Trophoblast cell (in vitro differentiated cells and primary cell): ENCODE measurements around the gene SLC36A2.

Experiments used
- DNase-seq, 2 donors: peaks; one replicate each; pipeline ENCODE4 v3.0.0-alpha.2; 2016
- H2AFZ ChIP-seq: 2 replicates; pipeline ENCODE4 v1.6.1; 2013; ENCODE audit warnings: low read length, moderate library complexity, mild to moderate bottlenecking; ENCODE audit not compliant: insufficient read depth, poor library complexity
- H2AK5ac ChIP-seq: 2 replicates; pipeline ENCODE4 v1.6.1; 2013; ENCODE audit warnings: mild to moderate bottlenecking, low read length
- H2BK120ac ChIP-seq: 2 replicates; pipeline ENCODE4 v1.6.1; 2013; ENCODE audit warnings: low read length, mild to moderate bottlenecking, moderate library complexity; ENCODE audit not compliant: insufficient read depth, poor library complexity
- H2BK12ac ChIP-seq: 2 replicates; pipeline ENCODE4 v1.6.1; 2013; ENCODE audit warnings: mild to moderate bottlenecking, low read length, moderate library complexity
- H2BK5ac ChIP-seq: 2 replicates; pipeline ENCODE4 v1.6.1; 2013; ENCODE audit warnings: low read length, low read depth, moderate library complexity, mild to moderate bottlenecking; ENCODE audit not compliant: poor library complexity
- H3K14ac ChIP-seq: 2 replicates; pipeline ENCODE4 v1.6.1; 2013; ENCODE audit warnings: mild to moderate bottlenecking, low read length
- H3K18ac ChIP-seq: 2 replicates; pipeline ENCODE4 v1.6.1; 2013; ENCODE audit warnings: mild to moderate bottlenecking, low read length
- H3K23ac ChIP-seq: 2 replicates; pipeline ENCODE4 v1.6.1; 2013; ENCODE audit warnings: low read length
- H3K27ac ChIP-seq: 2 replicates; pipeline ENCODE4 v1.5.1; 2013; ENCODE audit warnings: low read depth, mild to moderate bottlenecking, inconsistent platforms, low read length, moderate library complexity
- H3K27me3 ChIP-seq: 2 replicates; pipeline ENCODE4 v1.6.1; 2013; ENCODE audit warnings: inconsistent platforms, mild to moderate bottlenecking, low read length, moderate library complexity; ENCODE audit not compliant: insufficient read depth
- H3K36me3 ChIP-seq, 2 experiments: 1 replicate in 1 of 2; 2 replicates in 1 of 2; pipeline ENCODE4 v1.6.1; 2013; ENCODE audit warnings: low read length in 2 of 2, mild to moderate bottlenecking in 2 of 2, moderate library complexity in 1 of 2; ENCODE audit not compliant: insufficient read depth in 2 of 2, control insufficient read depth in 1 of 2
- H3K4ac ChIP-seq: 2 replicates; pipeline ENCODE4 v1.6.1; 2013; ENCODE audit warnings: low read depth, mild to moderate bottlenecking, low read length, moderate library complexity
- H3K4me1 ChIP-seq, 2 experiments: 1 replicate in 1 of 2; 2 replicates in 1 of 2; pipeline ENCODE4 v1.6.1; 2013; ENCODE audit warnings: low read length in 2 of 2, mild to moderate bottlenecking in 2 of 2, moderate library complexity in 1 of 2; ENCODE audit not compliant: insufficient read depth in 2 of 2, control insufficient read depth in 1 of 2
- H3K4me2 ChIP-seq: 2 replicates; pipeline ENCODE4 v1.6.1; 2013; ENCODE audit warnings: inconsistent platforms, mild to moderate bottlenecking, low read length, moderate library complexity
- H3K4me3 ChIP-seq: 2 replicates; pipeline ENCODE4 v1.5.1; 2013; ENCODE audit warnings: mild to moderate bottlenecking, low read depth, low read length, inconsistent platforms
- H3K79me1 ChIP-seq: one replicate; pipeline ENCODE4 v1.6.1; 2013; ENCODE audit warnings: low read length
- H3K79me2 ChIP-seq: 2 replicates; pipeline ENCODE4 v1.6.1; 2013; ENCODE audit warnings: low read length, mild to moderate bottlenecking; ENCODE audit not compliant: control insufficient read depth, insufficient read depth, poor library complexity
- H3K9ac ChIP-seq: 2 replicates; pipeline ENCODE4 v1.6.1; 2013; ENCODE audit warnings: mild to moderate bottlenecking, low read length
- H3K9me3 ChIP-seq: 2 replicates; pipeline ENCODE4 v1.6.1; 2013; ENCODE audit warnings: low read depth, mild to moderate bottlenecking, control low read depth, inconsistent platforms, low read length; ENCODE audit not compliant: insufficient read depth
- H4K12ac ChIP-seq: 2 replicates; pipeline ENCODE4 v1.6.1; 2013; ENCODE audit warnings: low read depth, mild to moderate bottlenecking, low read length, moderate library complexity
- H4K8ac ChIP-seq: 2 replicates; pipeline ENCODE4 v1.6.1; 2013; ENCODE audit warnings: low read depth, mild to moderate bottlenecking, low read length, moderate library complexity
- H4K91ac ChIP-seq: one replicate; pipeline ENCODE4 v1.6.1; 2013; ENCODE audit warnings: low read depth, mild to moderate bottlenecking, low read length, moderate library complexity
- WGBS: extraction: QIAGEN DNeasy Blood & Tissue Kit; methylation state at CpG from one replicate; pipeline ENCODE4 v1.1.7; 2013; ENCODE audit warnings: missing lambda C conversion rate; ENCODE audit not compliant: insufficient read length, insufficient coverage; ENCODE audit errors: extremely low coverage; 5-methylcytosine and 5-hydroxymethylcytosine counted together

The SLC36A2 gene

GRCh38 chr5:151338734-151339133 lies 8.6 kb downstream of the SLC36A2 start:
- H2BK120ac ChIP-seq, result no peak overlapping the region
- no peak overlapping the region for H2AFZ ChIP-seq
- H3K27ac ChIP-seq, result no peak overlapping the region
- no peak overlapping the region for H3K23ac ChIP-seq
- H2AK5ac ChIP-seq, result no peak overlapping the region
- H2BK5ac ChIP-seq, result no peak overlapping the region
- WGBS, result no CpG with 5 or more reads among the region's 4 CpGs
- H2BK12ac ChIP-seq, result no peak overlapping the region
- no peak for DNase-seq
- no peaks in the 10 kb centered on the region for H3K4me1 ChIP-seq
- H3K79me1 ChIP-seq, result no peaks in the 10 kb centered on the region
- H4K12ac ChIP-seq, result no peak overlapping the region
- H3K9ac ChIP-seq, result no peak overlapping the region
- no peaks in the 10 kb centered on the region for H3K27me3 ChIP-seq
- H4K91ac ChIP-seq, result no peak overlapping the region
- H3K4me2 ChIP-seq, result no peak overlapping the region
- H4K8ac ChIP-seq, result no peak overlapping the region
- no peaks in the 10 kb centered on the region for H3K36me3 ChIP-seq
- H3K9me3 ChIP-seq, result peaks cover 3% of the 10 kb centered on the region
- no peak overlapping the region for H3K18ac ChIP-seq
- H3K14ac ChIP-seq, result no peak overlapping the region
- no peaks in the 10 kb centered on the region for H3K79me2 ChIP-seq
- no peak overlapping the region for H3K4me3 ChIP-seq
- H3K4ac ChIP-seq, result no peak overlapping the region

GRCh38 chr5:151332857-151333256 lies 14.5 kb downstream of the SLC36A2 start:
- H3K9ac ChIP-seq, result no peak overlapping the region
- no peaks in the 10 kb centered on the region for H3K27me3 ChIP-seq
- no peak overlapping the region for H3K14ac ChIP-seq
- no peaks in the 10 kb centered on the region for H3K9me3 ChIP-seq
- no peak overlapping the region for H4K12ac ChIP-seq
- no peak overlapping the region for H2AK5ac ChIP-seq
- H2BK5ac ChIP-seq, result no peak overlapping the region
- H3K4me3 ChIP-seq, result no peak overlapping the region
- no peaks in the 10 kb centered on the region for H3K4me1 ChIP-seq
- H3K79me1 ChIP-seq, result no peaks in the 10 kb centered on the region
- H2BK12ac ChIP-seq, result no peak overlapping the region
- H2BK120ac ChIP-seq, result no peak overlapping the region
- H3K4me2 ChIP-seq, result no peak overlapping the region
- no peaks in the 10 kb centered on the region for H3K36me3 ChIP-seq
- no CpG with 5 or more reads among the region's 2 CpGs for WGBS
- no peak for DNase-seq
- no peak overlapping the region for H3K18ac ChIP-seq
- H4K91ac ChIP-seq, result no peak overlapping the region
- no peak overlapping the region for H3K4ac ChIP-seq
- H4K8ac ChIP-seq, result no peak overlapping the region
- H3K79me2 ChIP-seq, result no peaks in the 10 kb centered on the region
- H3K23ac ChIP-seq, result no peak overlapping the region
- no peak overlapping the region for H3K27ac ChIP-seq
- H2AFZ ChIP-seq, result no peak overlapping the region

DNA sequence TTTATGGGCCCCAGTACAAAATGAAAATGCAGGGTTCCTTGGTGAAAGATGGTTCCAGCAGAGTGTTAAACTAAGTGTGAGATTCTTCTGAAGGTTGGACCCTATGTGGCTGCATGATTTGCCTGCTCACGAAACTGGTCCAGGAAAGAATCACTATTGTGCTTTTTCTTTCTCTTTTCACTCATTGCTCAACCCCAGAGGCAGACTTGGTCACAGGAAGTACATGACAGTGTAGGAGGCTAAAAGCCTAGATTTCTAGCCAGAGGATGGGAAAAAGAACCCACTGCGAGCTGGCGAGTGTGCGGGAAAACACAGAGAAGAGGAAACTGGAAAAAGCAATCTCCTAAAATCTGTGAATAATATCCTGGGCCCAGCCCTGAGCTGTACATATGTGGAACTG lies 18.6 kb downstream of the SLC36A2 start:
- no peak overlapping the region for H3K23ac ChIP-seq
- no peak overlapping the region for H2BK5ac ChIP-seq
- H3K18ac ChIP-seq, result no peak overlapping the region
- H3K14ac ChIP-seq, result no peak overlapping the region
- whole genome bisulfite sequencing, result no CpG with 5 or more reads among the region's 4 CpGs
- no peak overlapping the region for H3K27ac ChIP-seq
- DNase-seq, result no peak
- H4K12ac ChIP-seq, result no peak overlapping the region
- H4K8ac ChIP-seq, result no peak overlapping the region
- H3K27me3 ChIP-seq, result no peaks in the 10 kb centered on the region
- H3K4ac ChIP-seq, result no peak overlapping the region
- no peak overlapping the region for H2BK120ac ChIP-seq
- no peaks in the 10 kb centered on the region for H3K9me3 ChIP-seq
- no peak overlapping the region for H2BK12ac ChIP-seq
- no peaks in the 10 kb centered on the region for H3K79me2 ChIP-seq
- H2AFZ ChIP-seq, result no peak overlapping the region
- H2AK5ac ChIP-seq, result no peak overlapping the region
- peaks cover 5% of the 10 kb centered on the region in 2 experiments for H3K4me1 ChIP-seq
- no peak overlapping the region for H4K91ac ChIP-seq
- H3K4me2 ChIP-seq, result no peak overlapping the region
- no peaks in the 10 kb centered on the region for H3K36me3 ChIP-seq
- no peak overlapping the region for H3K9ac ChIP-seq
- no peaks in the 10 kb centered on the region for H3K79me1 ChIP-seq
- H3K4me3 ChIP-seq, result no peak overlapping the region

- Histone ChIP-seq H3K4ac (no peak overlapping the region), H3K18ac (no peak overlapping the region), H2BK12ac (no peak overlapping the region), H3K79me1 (no peaks in the 10 kb centered on the region), H2BK120ac (no peak overlapping the region), H2AFZ (no peak overlapping the region), H3K23ac (no peak overlapping the region), H4K91ac (no peak overlapping the region), H3K27me3 (no peaks in the 10 kb centered on the region), H3K4me3 (no peak overlapping the region), H3K14ac (no peak overlapping the region), H3K79me2 (no peaks in the 10 kb centered on the region), H4K12ac (no peak overlapping the region), H2AK5ac (no peak overlapping the region), H3K4me1 (peaks cover 6 to 7% of the 10 kb centered on the region in 2 experiments), H3K27ac (no peak overlapping the region), H3K36me3 (no peaks in the 10 kb centered on the region), H4K8ac (no peak overlapping the region), H3K9ac (no peak overlapping the region), H3K4me2 (no peak overlapping the region), H2BK5ac (no peak overlapping the region), H3K9me3 (no peaks in the 10 kb centered on the region)
- no CpG with 5 or more reads among the region's 2 CpGs for WGBS
- no peak for DNase-seq
Observed at GRCh38 chr5:151327585-151327984, 19.8 kb downstream of the SLC36A2 start.
